Chondrocyte (in vitro differentiated cells): ENCODE results near the gene PCDHGA7. TPM values are rescaled to one million over a fixed set of nuclear protein-coding genes. Genes with fewer than 3 reads are reported as not detected.
A peak's percentile ranks its signal among the peaks of the same experiment; 100 is the strongest.
"Not testable (repeated sequence)": the region's sequence is repeated elsewhere in the genome, so short reads cannot be mapped to it uniquely, and the experiment has no call there.

Experiments used
- DNase-seq: peaks from one replicate; pipeline ENCODE4 v3.0.0; 2021; ENCODE audit warnings: mixed read lengths, low spot score
- H3K27ac Mint-ChIP-seq: one replicate; pipeline ENCODE4 v1.8.0; 2021; ENCODE audit warnings: mild to moderate bottlenecking, moderate library complexity, mixed read lengths; ENCODE audit not compliant: unreplicated experiment
- H3K27me3 Mint-ChIP-seq: 2 replicates; pipeline ENCODE4 v1.8.0; 2021; ENCODE audit warnings: low read depth, mixed read lengths
- H3K36me3 Mint-ChIP-seq: 2 replicates; pipeline ENCODE4 v1.8.0; 2021; ENCODE audit warnings: low read depth, mixed read lengths
- H3K4me1 Mint-ChIP-seq: 2 replicates; pipeline ENCODE4 v1.8.0; 2021; ENCODE audit warnings: low read depth, mild to moderate bottlenecking, mixed read lengths
- H3K4me3 Mint-ChIP-seq: one replicate; pipeline ENCODE4 v1.8.0; 2021; ENCODE audit warnings: mild to moderate bottlenecking, moderate library complexity, mixed read lengths; ENCODE audit not compliant: unreplicated experiment
- H3K9me3 Mint-ChIP-seq: 2 replicates; pipeline ENCODE4 v1.8.0; 2021; ENCODE audit warnings: low read depth, mixed read lengths
- CTCF ChIP-seq: fragments of 200-600 bp; sonication (generic); IDR thresholded peaks from 2 replicates; pipeline ENCODE4 v1.5.0; 2021; ENCODE audit warnings: antibody characterized with exemption, mild to moderate bottlenecking, moderate library complexity
- total RNA-seq: library from RNA; stranded (reverse); gene quantifications from 3 replicates; pipeline ENCODE4 v1.2.1, GENCODE V29; 2021

PCDHGA7 gene
- total RNA-seq, 1 donor from 2014 or later: 0.17 TPM

GRCh38 chr5:141383345-141383744 lies 803 bp downstream of the PCDHGA7 start:
- peaks cover 52% of the 10 kb centered on the region for H3K9me3 Mint-ChIP-seq
- H3K4me3 Mint-ChIP-seq: no peak overlapping the region
- H3K36me3 Mint-ChIP-seq: peaks cover 1% of the 10 kb centered on the region
- peak; percentile 77 for DNase-seq
- H3K4me1 Mint-ChIP-seq: no peaks in the 10 kb centered on the region
- H3K27ac Mint-ChIP-seq: no peak overlapping the region
- TF ChIP-seq CTCF: no peak
- H3K27me3 Mint-ChIP-seq: no peaks in the 10 kb centered on the region

GRCh38 chr5:141384471-141385267 lies 2.1 kb downstream of the PCDHGA7 start:
- peak; percentile 88 for DNase-seq
- H3K27me3 Mint-ChIP-seq: no peaks in the 10 kb centered on the region
- H3K4me3 Mint-ChIP-seq: no peak overlapping the region
- peaks cover 45% of the 10 kb centered on the region for H3K9me3 Mint-ChIP-seq
- H3K4me1 Mint-ChIP-seq: no peaks in the 10 kb centered on the region
- TF ChIP-seq CTCF: no peak
- H3K36me3 Mint-ChIP-seq: peaks cover 4% of the 10 kb centered on the region
- H3K27ac Mint-ChIP-seq: no peak overlapping the region

GRCh38 chr5:141387557-141388311 lies 5.2 kb downstream of the PCDHGA7 start, which contains the start of gene PCDHGB4:
Gene PCDHGB4, plus strand, starts transcription at chr5:141387698. Its CDS starts 187 bp downstream, at chr5:141387885.
- H3K9me3 Mint-ChIP-seq: peaks cover 46% of the 10 kb centered on the region
- peak within 1 kb of the TSS; percentile 68 for H3K4me3 Mint-ChIP-seq
- TF ChIP-seq CTCF: peak; percentile 66
- not testable (repeated sequence) for DNase-seq, H3K4me1 Mint-ChIP-seq, H3K27me3 Mint-ChIP-seq, H3K36me3 Mint-ChIP-seq
- H3K27ac Mint-ChIP-seq: peak within 1 kb of the TSS; percentile 27

- no peak for TF ChIP-seq CTCF
- no peak overlapping the region for H3K4me3 Mint-ChIP-seq
- no peak overlapping the region for H3K27ac Mint-ChIP-seq
- peaks cover 47% of the 10 kb centered on the region for H3K9me3 Mint-ChIP-seq
- peaks cover 6% of the 10 kb centered on the region for H3K36me3 Mint-ChIP-seq
- no peak for DNase-seq
- no peaks in the 10 kb centered on the region for H3K27me3 Mint-ChIP-seq
- H3K4me1 Mint-ChIP-seq: peaks cover 2% of the 10 kb centered on the region
These were observed 6.1 kb downstream of the PCDHGA7 start for GRCh38 chr5:141388661-141389060.

- Mint-ChIP-seq H3K36me3 (peaks cover 7% of the 10 kb centered on the region), H3K9me3 (peaks cover 48% of the 10 kb centered on the region), H3K27me3 (no peaks in the 10 kb centered on the region), H3K27ac (no peak overlapping the region), H3K4me3 (no peak overlapping the region), H3K4me1 (peaks cover 2% of the 10 kb centered on the region)
- DNase-seq: peak; percentile 83
- TF ChIP-seq CTCF: no peak
These were observed 6.9 kb downstream of the PCDHGA7 start for GRCh38 chr5:141389153-141390042.
